Measurements from ENCODE around the gene EPN2.
"Not testable (repeated sequence)": the region's sequence is repeated elsewhere in the genome, so short reads cannot be mapped to it uniquely, and the experiment has no call there.

Gene EPN2

DNA sequence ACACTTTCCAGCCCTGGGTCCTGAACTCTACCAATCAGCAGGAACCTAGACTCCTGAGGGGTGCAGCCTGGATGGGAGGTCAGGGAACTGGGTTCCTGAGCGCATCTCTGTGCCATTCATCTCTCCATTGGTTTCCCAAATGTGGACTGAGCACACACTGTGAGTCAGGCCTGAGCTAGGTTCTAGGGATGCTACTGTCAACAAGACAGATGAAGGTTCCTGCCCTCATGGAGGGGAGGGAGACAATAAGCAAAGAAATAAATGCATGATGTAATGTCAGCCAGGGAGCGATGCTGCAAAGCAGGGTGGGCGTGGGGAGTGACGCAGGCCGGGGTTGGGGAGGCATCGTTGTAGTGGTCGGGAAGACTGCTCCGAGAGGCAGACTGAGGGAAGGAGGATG, 17.0 kb upstream of the EPN2 start:
- H3K9ac ChIP-seq (ENCODE audit: low read length); H3K27me3 ChIP-seq (ENCODE audit: control insufficient read depth, insufficient read depth, low read length); H3K27ac ChIP-seq (ENCODE audit: low read depth, low read length); H3K36me3 ChIP-seq (ENCODE audit: control insufficient read depth, insufficient read depth, low read length); H3K4me1 ChIP-seq (ENCODE audit: control insufficient read depth, insufficient read depth, low read length); H3K4me3 ChIP-seq (ENCODE audit: low read length): not testable (repeated sequence)

DNA sequence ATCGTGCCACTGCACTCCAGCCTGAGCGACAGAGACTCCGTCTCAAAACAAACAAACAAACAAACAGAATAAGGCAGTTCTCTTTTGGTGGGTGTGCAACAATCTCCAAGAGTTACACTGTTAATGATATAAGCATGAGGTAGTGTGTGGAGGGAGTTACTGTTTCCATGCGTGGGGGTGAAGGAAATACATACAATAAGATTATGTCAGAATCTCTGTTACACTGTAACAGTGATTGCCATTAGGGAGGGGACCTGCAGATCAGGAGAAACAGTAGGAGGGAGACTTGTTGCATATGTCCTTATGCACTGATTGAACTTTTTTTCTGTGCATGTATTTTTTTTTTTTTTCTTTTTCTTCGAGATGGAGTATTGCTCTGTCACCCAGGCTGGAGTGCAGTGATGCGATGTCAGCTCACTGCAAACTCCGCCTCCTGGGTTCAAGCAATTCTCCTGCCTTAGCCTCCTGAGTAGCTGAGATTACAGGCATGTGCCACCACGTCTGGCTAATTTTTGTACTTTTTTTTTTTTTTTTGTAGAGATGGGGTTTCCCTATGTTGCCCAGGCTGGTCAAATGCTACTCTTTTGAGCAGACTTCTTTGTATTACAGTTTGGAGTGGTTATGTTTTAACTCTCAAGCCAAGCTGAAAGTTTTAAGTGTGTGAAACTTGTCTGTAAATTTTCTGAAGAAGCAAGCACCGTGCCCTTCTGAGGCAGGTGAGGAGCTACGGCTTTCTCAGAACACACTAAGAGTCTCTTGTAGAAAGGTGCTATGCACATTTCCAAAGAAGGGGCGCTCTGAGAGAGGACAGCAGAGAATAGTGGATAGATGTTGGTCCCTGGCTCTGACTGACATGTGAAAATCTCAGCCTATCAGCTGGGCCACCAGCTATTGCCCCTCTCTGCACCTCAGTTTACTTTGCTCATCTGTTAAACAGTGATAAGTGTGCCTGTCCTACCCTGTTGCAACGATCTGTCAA, 10.3 kb upstream of the EPN2 start:
- not testable (repeated sequence) for H3K9ac ChIP-seq (ENCODE audit: low read length); H3K4me3 ChIP-seq (ENCODE audit: low read length); H3K27me3 ChIP-seq (ENCODE audit: control insufficient read depth, insufficient read depth, low read length)

DNA sequence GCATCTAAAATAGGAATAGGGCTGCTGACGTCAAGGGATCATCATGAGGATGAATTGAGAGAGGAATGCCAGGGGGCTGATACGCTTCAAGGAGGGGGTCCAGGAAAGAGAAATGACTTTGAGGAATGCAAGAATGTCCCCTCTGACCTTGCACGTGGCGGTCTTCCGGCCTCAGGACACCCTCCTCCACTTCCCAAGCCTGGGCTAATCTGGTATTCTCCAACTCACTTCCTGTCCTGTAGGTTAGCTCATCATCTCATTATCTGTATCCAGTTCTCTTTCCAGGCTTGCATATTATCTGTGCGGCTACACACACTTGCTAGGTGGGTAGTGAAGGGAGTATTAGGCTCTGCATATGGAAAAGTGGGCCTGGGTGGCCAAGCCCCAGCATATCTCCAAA, 2.5 kb upstream of the EPN2 start:
- H3K36me3 ChIP-seq (ENCODE audit: control insufficient read depth, insufficient read depth, low read length); H3K27me3 ChIP-seq (ENCODE audit: control insufficient read depth, insufficient read depth, low read length); H3K27ac ChIP-seq (ENCODE audit: low read depth, low read length); H3K4me3 ChIP-seq (ENCODE audit: low read length); H3K4me1 ChIP-seq (ENCODE audit: control insufficient read depth, insufficient read depth, low read length); H3K9ac ChIP-seq (ENCODE audit: low read length): not testable (repeated sequence)

More for the DNA sequence above, 10.3 kb upstream of the EPN2 start:
- not testable (repeated sequence) for H3K36me3 ChIP-seq (ENCODE audit: control insufficient read depth, insufficient read depth, low read length); H3K4me1 ChIP-seq (ENCODE audit: control insufficient read depth, insufficient read depth, low read length); H3K27ac ChIP-seq (ENCODE audit: low read depth, low read length)

DNA sequence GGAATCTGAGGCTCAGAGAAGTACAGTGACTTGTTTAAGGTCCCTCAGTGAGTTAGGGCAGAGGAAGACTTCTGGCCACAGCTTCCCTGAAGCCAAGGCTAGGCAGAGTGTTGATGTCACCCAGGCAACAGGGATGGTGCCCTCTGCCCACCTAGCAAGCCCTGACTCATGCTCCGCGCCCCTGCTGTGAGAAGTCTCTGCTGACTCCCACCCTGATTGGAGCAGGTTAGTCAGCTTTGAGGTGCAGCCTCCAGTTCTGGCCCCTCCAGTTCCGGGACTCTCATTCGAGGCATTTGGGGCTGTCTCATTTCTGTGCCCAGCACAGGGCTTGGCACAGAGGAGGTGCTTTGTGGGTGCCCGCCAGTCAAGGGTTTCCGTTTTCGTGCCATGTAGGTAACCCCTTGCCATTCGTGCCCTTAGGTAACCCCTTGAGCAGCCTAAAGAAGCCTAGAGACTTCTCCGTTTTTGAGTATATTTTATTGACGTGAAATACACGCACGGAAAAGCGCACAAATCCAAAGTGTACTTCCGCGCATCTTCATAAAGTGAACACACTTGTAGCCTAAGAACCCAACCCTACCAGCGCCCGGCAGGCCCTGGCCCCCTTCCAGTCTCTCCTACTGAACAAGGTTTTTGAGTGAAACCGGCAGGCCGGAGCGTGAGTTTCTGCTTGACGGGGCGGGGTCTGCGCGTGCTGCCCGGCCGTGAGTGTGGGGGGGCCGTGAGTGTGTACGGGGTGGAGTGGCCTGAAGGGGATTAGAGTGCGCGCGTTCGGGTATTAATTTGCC, 621 bp upstream of the EPN2 start:
- not testable (repeated sequence) for H3K4me3 ChIP-seq (ENCODE audit: low read length); H3K9ac ChIP-seq (ENCODE audit: low read length); H3K36me3 ChIP-seq (ENCODE audit: control insufficient read depth, insufficient read depth, low read length); H3K4me1 ChIP-seq (ENCODE audit: control insufficient read depth, insufficient read depth, low read length); H3K27ac ChIP-seq (ENCODE audit: low read depth, low read length); H3K27me3 ChIP-seq (ENCODE audit: control insufficient read depth, insufficient read depth, low read length)

DNA sequence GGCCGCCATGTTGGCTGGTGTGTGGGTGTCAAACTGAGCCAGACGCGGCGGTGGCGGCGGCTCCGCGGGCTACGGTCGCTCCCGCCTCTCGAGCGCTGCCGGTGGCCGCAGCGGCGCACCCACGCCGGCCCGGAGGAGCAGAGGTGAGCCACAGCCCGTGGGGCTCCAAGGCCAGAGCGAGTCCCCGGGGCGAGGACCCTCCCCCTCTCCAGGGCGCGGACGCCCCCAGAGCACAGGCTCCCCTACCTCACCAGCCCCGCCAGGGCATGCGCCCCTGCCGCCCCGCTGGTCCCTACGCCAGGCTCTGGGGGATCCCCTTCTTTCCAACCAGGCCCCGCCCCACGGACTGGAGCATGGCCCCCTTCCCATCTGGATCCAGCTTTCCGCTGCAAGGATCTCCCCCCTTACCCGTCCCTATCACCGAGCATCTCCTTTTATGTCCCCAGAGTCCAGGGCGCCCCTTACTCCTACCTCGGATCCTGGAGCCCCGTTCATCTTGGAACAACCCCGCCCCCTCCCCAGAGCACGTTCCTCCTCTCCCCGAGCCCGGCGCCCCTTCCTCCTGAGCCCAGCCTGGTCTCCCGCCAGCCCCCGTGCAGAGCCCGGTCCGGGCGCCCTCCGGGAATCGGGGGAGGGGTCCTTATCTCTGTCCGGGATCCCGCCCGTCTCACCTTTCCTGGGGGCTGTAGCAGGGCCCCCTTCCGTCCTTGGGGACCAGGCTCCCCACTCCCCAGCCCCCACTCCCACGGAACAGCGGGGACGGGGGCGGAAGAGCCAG, 412 bp downstream of the EPN2 start:
- Histone ChIP-seq H3K36me3 (ENCODE audit: control insufficient read depth, insufficient read depth, low read length) (no peaks in the 10 kb centered on the region), H3K4me1 (ENCODE audit: control insufficient read depth, insufficient read depth, low read length) (peaks cover 6% of the 10 kb centered on the region), H3K27ac (ENCODE audit: low read depth, low read length) (peak overlapping the region; percentile 85), H3K4me3 (ENCODE audit: low read length) (peak overlapping the region; percentile 98), H3K27me3 (ENCODE audit: control insufficient read depth, insufficient read depth, low read length) (no peaks in the 10 kb centered on the region), H3K9ac (ENCODE audit: low read length) (peak overlapping the region; percentile 86)

DNA sequence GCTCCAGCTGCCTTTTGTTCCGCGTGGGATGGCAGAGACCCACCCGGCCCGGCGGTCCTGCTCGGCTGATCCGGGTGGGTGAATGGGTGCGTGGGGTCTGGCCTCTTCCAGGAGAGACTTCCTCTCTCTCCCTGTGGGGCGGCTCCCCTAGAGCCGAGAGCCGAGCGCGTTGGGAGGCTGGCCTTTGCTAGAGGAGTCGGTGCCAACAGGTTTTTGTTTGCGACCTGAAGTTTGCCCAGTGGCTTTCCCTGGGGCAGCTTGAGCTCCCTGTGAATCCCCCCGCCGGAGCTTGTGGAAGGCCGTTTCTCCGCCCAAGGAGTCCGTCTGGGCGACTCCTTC, 970 bp downstream of the EPN2 start:
- Histone ChIP-seq H3K4me1 (ENCODE audit: control insufficient read depth, insufficient read depth, low read length) (peaks cover 6% of the 10 kb centered on the region), H3K27me3 (ENCODE audit: control insufficient read depth, insufficient read depth, low read length) (no peaks in the 10 kb centered on the region), H3K4me3 (ENCODE audit: low read length) (peak overlapping the region; percentile 98), H3K36me3 (ENCODE audit: control insufficient read depth, insufficient read depth, low read length) (no peaks in the 10 kb centered on the region), H3K27ac (ENCODE audit: low read depth, low read length) (peak overlapping the region; percentile 85), H3K9ac (ENCODE audit: low read length) (peak overlapping the region; percentile 86)

DNA sequence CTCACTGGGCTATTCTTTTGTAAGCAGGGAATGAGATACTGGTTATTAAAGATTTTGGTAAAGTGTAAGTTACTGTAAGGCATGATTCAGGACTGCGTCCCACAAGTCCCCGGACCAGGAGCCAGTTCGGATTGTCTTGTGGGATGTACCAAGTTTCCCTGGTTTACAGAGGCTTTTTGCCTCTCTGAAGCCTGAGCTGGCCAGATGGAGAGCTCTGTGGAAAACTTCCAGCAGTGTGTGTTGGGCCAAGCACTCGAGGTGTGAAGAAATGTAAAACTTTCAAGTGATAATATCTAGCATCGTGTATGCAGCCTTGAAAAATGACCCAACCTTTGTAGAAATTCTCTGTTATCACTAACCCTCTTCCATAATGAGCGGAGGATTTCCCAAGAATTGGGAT, 2.4 kb downstream of the EPN2 start:
- no peak overlapping the region for H3K9ac ChIP-seq (ENCODE audit: low read length)
- H3K27me3 ChIP-seq (ENCODE audit: control insufficient read depth, insufficient read depth, low read length) = no peaks in the 10 kb centered on the region
- H3K27ac ChIP-seq (ENCODE audit: low read depth, low read length) = no peak overlapping the region
- no peaks in the 10 kb centered on the region for H3K36me3 ChIP-seq (ENCODE audit: control insufficient read depth, insufficient read depth, low read length)
- H3K4me3 ChIP-seq (ENCODE audit: low read length) = no peak overlapping the region
- H3K4me1 ChIP-seq (ENCODE audit: control insufficient read depth, insufficient read depth, low read length) = peaks cover 6% of the 10 kb centered on the region

DNA sequence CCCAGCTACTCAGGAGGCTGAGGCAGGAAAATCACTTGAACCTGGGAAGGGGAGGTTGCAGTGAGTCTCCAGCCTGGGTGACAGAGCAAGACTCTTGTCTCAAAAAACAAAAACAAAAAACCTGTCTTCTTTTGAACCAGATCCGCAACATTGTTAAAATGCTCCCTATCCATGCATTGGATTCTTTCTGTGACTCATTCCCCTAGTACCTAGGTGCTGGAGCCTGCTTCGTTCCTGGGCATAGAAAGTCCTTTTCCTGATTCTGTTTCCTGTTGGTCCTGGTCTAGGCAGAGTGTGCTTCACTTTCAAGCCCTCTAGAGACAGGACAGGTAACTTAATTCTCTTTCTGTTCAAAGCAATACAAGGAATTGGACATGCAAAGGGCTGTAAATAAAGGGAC, 5.2 kb downstream of the EPN2 start:
- no peaks in the 10 kb centered on the region for H3K27me3 ChIP-seq (ENCODE audit: control insufficient read depth, insufficient read depth, low read length)
- H3K4me3 ChIP-seq (ENCODE audit: low read length) = no peak overlapping the region
- no peak overlapping the region for H3K9ac ChIP-seq (ENCODE audit: low read length)
- H3K4me1 ChIP-seq (ENCODE audit: control insufficient read depth, insufficient read depth, low read length) = peaks cover 6% of the 10 kb centered on the region
- no peak overlapping the region for H3K27ac ChIP-seq (ENCODE audit: low read depth, low read length)
- H3K36me3 ChIP-seq (ENCODE audit: control insufficient read depth, insufficient read depth, low read length) = no peaks in the 10 kb centered on the region

DNA sequence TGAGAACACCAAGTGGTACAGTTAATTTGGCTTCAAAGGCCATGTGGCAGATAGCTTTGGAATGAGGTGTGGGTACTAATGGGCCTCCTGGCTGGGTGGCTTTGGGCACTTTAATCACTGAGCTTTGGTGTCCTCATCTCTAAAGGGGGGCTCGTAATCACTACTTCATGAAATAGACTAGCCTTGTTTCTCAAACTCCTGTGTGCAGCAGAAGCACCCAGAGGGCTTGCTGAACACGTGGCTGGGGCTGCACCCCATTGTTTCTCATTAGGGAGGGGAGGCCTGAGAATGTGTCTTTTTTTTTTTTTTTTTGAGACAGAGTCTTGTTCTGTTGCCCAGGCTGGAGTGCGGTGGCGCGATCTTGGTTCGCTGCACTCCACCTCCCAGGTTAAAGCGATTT, 5.8 kb downstream of the EPN2 start:
- Histone ChIP-seq H3K36me3 (ENCODE audit: control insufficient read depth, insufficient read depth, low read length) (no peaks in the 10 kb centered on the region), H3K27me3 (ENCODE audit: control insufficient read depth, insufficient read depth, low read length) (no peaks in the 10 kb centered on the region), H3K4me3 (ENCODE audit: low read length) (no peak overlapping the region), H3K4me1 (ENCODE audit: control insufficient read depth, insufficient read depth, low read length) (peaks cover 11% of the 10 kb centered on the region), H3K27ac (ENCODE audit: low read depth, low read length) (no peak overlapping the region), H3K9ac (ENCODE audit: low read length) (no peak overlapping the region)

DNA sequence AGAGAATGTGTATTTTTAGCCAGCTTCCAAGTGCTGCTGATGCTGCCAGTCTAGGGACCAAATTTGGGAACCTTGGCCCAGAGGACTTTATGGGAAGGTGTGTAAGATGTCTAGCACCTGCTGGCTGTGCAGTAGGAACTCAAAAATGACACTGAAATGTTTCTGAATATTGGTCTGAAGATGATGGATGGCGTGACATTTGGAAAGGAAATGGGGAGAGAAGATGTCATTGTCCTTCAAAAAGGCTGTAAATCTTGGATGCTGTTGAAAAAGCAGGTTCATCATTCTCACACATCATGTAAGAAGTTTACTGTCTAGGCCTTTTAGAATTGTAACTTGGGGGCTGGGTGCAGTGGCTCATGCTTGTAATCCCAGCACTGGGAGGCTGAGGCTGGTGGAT, 6.7 kb downstream of the EPN2 start:
- Histone ChIP-seq H3K9ac (ENCODE audit: low read length) (no peak overlapping the region), H3K27ac (ENCODE audit: low read depth, low read length) (no peak overlapping the region), H3K36me3 (ENCODE audit: control insufficient read depth, insufficient read depth, low read length) (no peaks in the 10 kb centered on the region), H3K4me1 (ENCODE audit: control insufficient read depth, insufficient read depth, low read length) (peaks cover 14% of the 10 kb centered on the region), H3K4me3 (ENCODE audit: low read length) (no peak overlapping the region), H3K27me3 (ENCODE audit: control insufficient read depth, insufficient read depth, low read length) (no peaks in the 10 kb centered on the region)

DNA sequence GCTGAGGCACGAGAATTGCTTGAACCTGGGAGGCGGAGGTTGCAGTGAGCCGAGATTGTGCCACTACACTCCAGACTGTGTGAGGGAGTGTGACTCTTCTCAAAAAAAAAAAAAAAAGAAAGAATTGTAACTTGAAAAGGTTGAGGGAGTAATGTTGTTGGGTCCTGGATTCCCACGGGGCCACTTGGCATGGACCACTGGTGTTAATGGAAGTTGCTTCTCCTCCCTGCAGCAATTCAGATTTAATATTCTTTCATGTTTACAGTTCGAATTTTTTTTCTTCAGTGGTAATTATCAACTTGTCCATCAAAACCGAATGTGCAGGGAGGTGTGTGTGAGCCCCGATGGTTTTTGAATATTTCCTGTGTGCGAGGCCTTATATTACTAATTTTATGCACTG, 7.2 kb downstream of the EPN2 start:
- Histone ChIP-seq H3K4me3 (ENCODE audit: low read length) (no peak overlapping the region), H3K36me3 (ENCODE audit: control insufficient read depth, insufficient read depth, low read length) (no peaks in the 10 kb centered on the region), H3K27me3 (ENCODE audit: control insufficient read depth, insufficient read depth, low read length) (no peaks in the 10 kb centered on the region), H3K27ac (ENCODE audit: low read depth, low read length) (no peak overlapping the region), H3K4me1 (ENCODE audit: control insufficient read depth, insufficient read depth, low read length) (peaks cover 19% of the 10 kb centered on the region), H3K9ac (ENCODE audit: low read length) (no peak overlapping the region)

DNA sequence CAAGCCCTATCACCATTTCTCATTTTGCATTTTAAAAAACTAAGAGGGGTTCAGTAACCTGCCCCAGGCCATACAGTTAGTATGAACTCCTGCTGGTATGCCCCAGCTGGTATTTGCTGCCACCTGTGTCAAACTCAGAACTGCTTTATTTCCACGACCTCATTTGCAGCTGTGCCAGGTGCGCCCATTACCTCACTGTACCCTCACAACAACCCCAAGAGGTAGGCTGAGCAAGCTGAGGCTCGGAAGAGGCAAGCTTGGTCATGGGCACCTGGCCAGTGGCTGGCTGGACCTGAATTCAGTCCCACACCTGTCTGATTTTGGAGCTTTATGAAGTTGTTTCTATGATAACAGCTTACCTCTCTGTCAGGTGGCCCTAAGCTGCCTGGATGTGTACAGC, 7.6 kb downstream of the EPN2 start:
- peaks cover 23% of the 10 kb centered on the region for H3K4me1 ChIP-seq (ENCODE audit: control insufficient read depth, insufficient read depth, low read length)
- no peak overlapping the region for H3K4me3 ChIP-seq (ENCODE audit: low read length)
- H3K27ac ChIP-seq (ENCODE audit: low read depth, low read length) = no peak overlapping the region
- H3K9ac ChIP-seq (ENCODE audit: low read length) = no peak overlapping the region
- H3K27me3 ChIP-seq (ENCODE audit: control insufficient read depth, insufficient read depth, low read length) = no peaks in the 10 kb centered on the region
- H3K36me3 ChIP-seq (ENCODE audit: control insufficient read depth, insufficient read depth, low read length) = no peaks in the 10 kb centered on the region

All from rectal smooth muscle tissue (tissue), 1 donor.